Left ventricle myocardium inferior (tissue), 1 donor: ENCODE results near the gene MVK. TPM values are rescaled to one million over a fixed set of nuclear protein-coding genes. Genes with fewer than 3 reads are reported as not detected.

Experiments
- DNase-seq: peaks from one replicate; pipeline ENCODE4 v3.0.0-alpha.2; 2020
- H3K27ac ChIP-seq: fragments of 200-600 bp; replicated peaks from 2 replicates; pipeline ENCODE4 v1.8.0; 2021
- H3K27me3 ChIP-seq: fragments of 200-600 bp; 2 replicates; pipeline ENCODE4 v1.8.0; 2021; ENCODE audit warnings: low read depth
- H3K36me3 ChIP-seq: fragments of 200-600 bp; 2 replicates; pipeline ENCODE4 v1.8.0; 2021
- H3K4me1 ChIP-seq: fragments of 200-600 bp; 2 replicates; pipeline ENCODE4 v1.8.0; 2021
- H3K4me3 ChIP-seq: fragments of 200-600 bp; 2 replicates; pipeline ENCODE4 v1.8.0; 2021; ENCODE audit warnings: mild to moderate bottlenecking, moderate library complexity
- H3K9me3 ChIP-seq: fragments of 200-600 bp; replicated peaks from 2 replicates; pipeline ENCODE4 v1.8.0; 2021
- intact Hi-C: fragments of 100-400 bp; cut with micrococcal nuclease; formaldehyde crosslinking; loops from one replicate; pipeline ENCODE4 v1.11.0; 2022
- total RNA-seq: library from RNA; stranded (reverse); fragmentation: NEBNext Ultra II Directional; extraction: Animal tissue kit (Norgen Biotek cat#: 25700); gene quantifications from one replicate; pipeline ENCODE4 v1.2.1, GENCODE V29; 2021
- TF ChIP-seq, protein P1 (sequence below): fragments of 200-600 bp; IDR thresholded peaks from 2 replicates; pipeline ENCODE4 v1.8.0; 2021; ENCODE audit warnings: antibody characterized with exemption, mild to moderate bottlenecking, borderline replicate concordance
- donor health status: DM: no; HTN: yes; CAD: no; lungs with severe emphysema.

MVK gene
- total RNA-seq, 1 donor from 2014 or later: 8.4 TPM

DNA sequence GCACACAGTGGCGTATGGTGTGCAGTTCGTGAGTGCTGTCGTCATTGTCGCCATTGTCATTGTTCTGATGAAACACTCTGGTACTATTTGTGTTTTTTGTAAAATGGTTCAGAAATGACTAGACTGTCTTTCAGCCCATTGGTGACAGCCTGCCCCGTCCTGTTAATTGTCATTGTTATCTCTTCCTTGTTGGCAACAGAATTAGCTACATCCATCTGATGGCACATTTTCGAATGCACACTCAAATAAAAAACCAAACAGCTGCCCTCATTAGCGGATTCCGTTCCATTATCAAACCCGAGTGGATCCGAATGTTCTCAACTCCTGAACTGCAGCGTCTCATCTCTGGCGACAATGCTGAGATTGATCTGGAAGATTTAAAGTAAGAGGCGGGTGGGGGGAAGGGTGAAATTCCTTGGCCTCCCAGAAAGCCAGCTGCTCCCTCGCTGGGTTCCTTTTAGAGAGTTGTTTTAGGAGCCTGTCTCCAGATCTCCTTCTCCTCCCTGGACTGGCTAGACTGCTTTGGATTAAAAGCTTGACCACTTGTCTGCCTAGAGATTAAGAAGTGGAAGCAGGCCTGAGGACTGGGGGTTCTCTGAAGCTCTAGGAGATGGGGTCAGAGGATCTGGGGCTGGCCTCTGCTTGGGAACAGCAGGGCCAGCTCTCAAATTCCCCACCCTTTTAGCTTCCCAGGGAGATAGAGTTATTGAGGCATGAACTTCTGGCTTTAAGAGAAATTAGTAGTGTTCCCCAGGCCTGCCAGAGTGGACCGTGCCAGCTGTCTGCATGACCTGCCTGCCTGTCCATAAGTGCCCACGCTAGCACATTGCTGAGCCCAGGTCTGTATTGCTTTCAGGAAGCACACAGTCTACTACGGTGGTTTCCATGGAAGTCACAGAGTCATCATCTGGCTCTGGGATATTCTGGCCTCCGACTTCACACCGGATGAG lies 43.6 kb upstream of the MVK start:
- H3K4me1 ChIP-seq: no peaks in the 10 kb centered on the region
- no peak overlapping the region for H3K27ac ChIP-seq
- H3K9me3 ChIP-seq: no peaks in the 10 kb centered on the region
- TF ChIP-seq, protein P1, sequence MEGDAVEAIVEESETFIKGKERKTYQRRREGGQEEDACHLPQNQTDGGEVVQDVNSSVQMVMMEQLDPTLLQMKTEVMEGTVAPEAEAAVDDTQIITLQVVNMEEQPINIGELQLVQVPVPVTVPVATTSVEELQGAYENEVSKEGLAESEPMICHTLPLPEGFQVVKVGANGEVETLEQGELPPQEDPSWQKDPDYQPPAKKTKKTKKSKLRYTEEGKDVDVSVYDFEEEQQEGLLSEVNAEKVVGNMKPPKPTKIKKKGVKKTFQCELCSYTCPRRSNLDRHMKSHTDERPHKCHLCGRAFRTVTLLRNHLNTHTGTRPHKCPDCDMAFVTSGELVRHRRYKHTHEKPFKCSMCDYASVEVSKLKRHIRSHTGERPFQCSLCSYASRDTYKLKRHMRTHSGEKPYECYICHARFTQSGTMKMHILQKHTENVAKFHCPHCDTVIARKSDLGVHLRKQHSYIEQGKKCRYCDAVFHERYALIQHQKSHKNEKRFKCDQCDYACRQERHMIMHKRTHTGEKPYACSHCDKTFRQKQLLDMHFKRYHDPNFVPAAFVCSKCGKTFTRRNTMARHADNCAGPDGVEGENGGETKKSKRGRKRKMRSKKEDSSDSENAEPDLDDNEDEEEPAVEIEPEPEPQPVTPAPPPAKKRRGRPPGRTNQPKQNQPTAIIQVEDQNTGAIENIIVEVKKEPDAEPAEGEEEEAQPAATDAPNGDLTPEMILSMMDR: no peak
- peaks cover 96% of the 10 kb centered on the region for H3K36me3 ChIP-seq
- no peak for DNase-seq
- no peaks in the 10 kb centered on the region for H3K27me3 ChIP-seq
- intact Hi-C loops: no loop called here
- no peak overlapping the region for H3K4me3 ChIP-seq

DNA sequence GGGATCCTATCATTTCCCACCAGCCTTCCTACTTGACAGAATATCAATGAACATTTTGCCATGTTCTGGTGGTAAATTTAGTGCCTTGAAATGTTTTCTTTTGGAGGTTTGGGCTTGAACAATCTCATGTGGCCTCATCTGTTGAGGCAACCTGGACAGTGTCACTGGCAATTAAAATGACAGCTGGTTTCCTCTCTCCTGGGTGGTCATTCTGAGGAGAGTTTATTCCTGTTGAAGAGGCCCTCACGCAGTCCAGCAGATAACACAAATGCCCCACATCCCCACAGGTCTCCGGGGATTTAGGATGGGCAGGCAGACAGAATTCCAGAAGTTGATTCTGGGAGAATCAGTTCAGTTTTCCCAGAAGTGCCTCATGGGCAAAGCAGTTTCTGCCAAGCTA lies 42.2 kb upstream of the MVK start:
- TF ChIP-seq, protein P1: no peak
- no peak overlapping the region for H3K4me3 ChIP-seq
- H3K9me3 ChIP-seq: no peaks in the 10 kb centered on the region
- peaks cover 94% of the 10 kb centered on the region for H3K36me3 ChIP-seq
- no peak overlapping the region for H3K27ac ChIP-seq
- no peak for DNase-seq
- intact Hi-C loops: no loop called here
- no peaks in the 10 kb centered on the region for H3K27me3 ChIP-seq
- no peaks in the 10 kb centered on the region for H3K4me1 ChIP-seq

DNA sequence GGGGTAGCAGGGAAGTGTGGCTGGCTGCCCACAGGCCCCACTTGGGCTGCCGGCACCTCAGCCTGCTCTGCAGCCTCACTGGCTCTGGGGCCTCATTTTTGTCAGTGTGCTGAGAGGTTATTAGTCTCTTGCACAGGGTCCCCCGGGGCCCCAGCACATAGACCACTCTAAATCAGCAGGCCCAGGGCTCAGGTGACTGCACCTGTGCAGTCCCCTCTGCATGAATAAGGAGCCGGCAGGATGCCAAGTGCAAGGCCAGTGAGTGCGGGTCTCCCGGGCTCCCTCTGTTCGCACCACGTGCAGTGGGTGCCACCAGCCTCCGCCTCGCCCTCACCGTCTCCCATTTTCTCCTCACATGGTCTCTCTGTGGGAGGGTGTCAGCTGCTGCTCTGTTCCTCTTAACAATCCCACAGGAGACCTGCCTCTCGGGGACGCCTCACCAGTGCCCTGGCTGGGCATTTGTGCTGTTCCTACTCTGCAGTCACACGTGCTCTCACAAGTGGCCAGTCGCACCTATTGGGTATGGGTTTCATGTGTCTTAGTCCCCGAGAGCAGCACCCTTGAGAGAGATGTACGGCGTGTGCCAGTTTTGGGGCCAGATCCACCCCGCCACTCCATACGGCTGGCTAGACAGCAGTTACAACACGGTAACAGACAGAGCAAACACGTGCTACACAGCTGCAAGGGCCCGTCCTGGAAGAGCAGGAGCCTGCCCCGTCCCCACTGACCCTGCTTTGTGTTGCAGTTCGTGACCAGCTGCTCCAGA lies 40.7 kb upstream of the MVK start:
- DNase-seq: no peak
- H3K27ac ChIP-seq: no peak overlapping the region
- H3K4me1 ChIP-seq: no peaks in the 10 kb centered on the region
- peaks cover 87% of the 10 kb centered on the region for H3K36me3 ChIP-seq
- TF ChIP-seq, protein P1: no peak
- intact Hi-C loops: no loop called here
- no peaks in the 10 kb centered on the region for H3K27me3 ChIP-seq
- H3K9me3 ChIP-seq: no peaks in the 10 kb centered on the region
- H3K4me3 ChIP-seq: no peak overlapping the region

GRCh38 chr12:109533487-109533740 lies 40.2 kb upstream of the MVK start:
- no peaks in the 10 kb centered on the region for H3K27me3 ChIP-seq
- H3K4me3 ChIP-seq: no peak overlapping the region
- H3K36me3 ChIP-seq: peaks cover 82% of the 10 kb centered on the region
- intact Hi-C loops: no loop called here
- no peaks in the 10 kb centered on the region for H3K4me1 ChIP-seq
- TF ChIP-seq, protein P1: no peak
- H3K27ac ChIP-seq: no peak overlapping the region
- H3K9me3 ChIP-seq: no peaks in the 10 kb centered on the region
- DNase-seq: no peak

GRCh38 chr12:109534456-109534855 lies 39.1 kb upstream of the MVK start:
- Histone ChIP-seq H3K27ac (no peak overlapping the region), H3K9me3 (no peaks in the 10 kb centered on the region), H3K4me3 (no peak overlapping the region), H3K36me3 (peaks cover 73% of the 10 kb centered on the region), H3K27me3 (no peaks in the 10 kb centered on the region), H3K4me1 (no peaks in the 10 kb centered on the region)
- no peak for DNase-seq
- intact Hi-C loops: no loop called here
- TF ChIP-seq, protein P1: no peak
